HG02840 (cell line): ENCODE results near the gene SEZ6L.

Source experiments
- ATAC-seq: cut with Tn5 transposase; IDR thresholded peaks from one replicate; pipeline ENCODE4 v1.9.1; 2021; ENCODE audit warnings: mild to moderate bottlenecking, moderate library complexity, moderate number of reproducible peaks; ENCODE audit not compliant: unreplicated experiment, low FRiP score

Gene SEZ6L

GRCh38 chr22:26289611-26290101, 120.4 kb downstream of the SEZ6L start:
- ATAC-seq = no peak

- ATAC-seq = no peak
Observed at GRCh38 chr22:26291940-26292666, 122.8 kb downstream of the SEZ6L start.

- ATAC-seq = no peak
Observed at GRCh38 chr22:26292667-26292995, 123.4 kb downstream of the SEZ6L start.

GRCh38 chr22:26295563-26296126, 126.4 kb downstream of the SEZ6L start:
- ATAC-seq = no peak

- ATAC-seq = no peak
Observed at GRCh38 chr22:26298605-26299310, 129.5 kb downstream of the SEZ6L start.

- ATAC-seq = no peak
Observed at GRCh38 chr22:26302726-26303125, 133.5 kb downstream of the SEZ6L start.

GRCh38 chr22:26303475-26303874, 134.2 kb downstream of the SEZ6L start:
- ATAC-seq = no peak

GRCh38 chr22:26304730-26305129, 135.5 kb downstream of the SEZ6L start:
- no peak for ATAC-seq

GRCh38 chr22:26308467-26308866, 139.2 kb downstream of the SEZ6L start:
- no peak for ATAC-seq

- no peak for ATAC-seq
Observed at GRCh38 chr22:26310616-26311015, 141.4 kb downstream of the SEZ6L start.

- ATAC-seq = no peak
Observed at GRCh38 chr22:26313291-26313690, 144.0 kb downstream of the SEZ6L start.

- ATAC-seq = no peak
Observed at GRCh38 chr22:26314171-26314570, 144.9 kb downstream of the SEZ6L start.

- ATAC-seq = no peak
Observed at GRCh38 chr22:26314656-26315055, 145.4 kb downstream of the SEZ6L start.

GRCh38 chr22:26316732-26317285, 147.5 kb downstream of the SEZ6L start:
- no peak for ATAC-seq

GRCh38 chr22:26318975-26319374, 149.7 kb downstream of the SEZ6L start:
- ATAC-seq = no peak

GRCh38 chr22:26320447-26320846, 151.2 kb downstream of the SEZ6L start:
- no peak for ATAC-seq

GRCh38 chr22:26321469-26321913, 152.2 kb downstream of the SEZ6L start:
- ATAC-seq = no peak

- ATAC-seq = no peak
Observed at GRCh38 chr22:26322179-26322905, 153.1 kb downstream of the SEZ6L start.

GRCh38 chr22:26323013-26323412, 153.8 kb downstream of the SEZ6L start:
- no peak for ATAC-seq

- ATAC-seq = no peak
Observed at GRCh38 chr22:26324150-26324549, 154.9 kb downstream of the SEZ6L start.

- ATAC-seq = no peak
Observed at GRCh38 chr22:26325641-26326040, 156.4 kb downstream of the SEZ6L start.
